HepG2 (cell line): ENCODE measurements around the gene BICDL1. TPM values are rescaled to one million over a fixed set of nuclear protein-coding genes. Genes with fewer than 3 reads are reported as not detected.

Source experiments
- CCDC6 ChIP-seq: sonication (generic); formaldehyde crosslinking; IDR thresholded peaks from 2 replicates; pipeline ENCODE4 v1.8.1; 2022; ENCODE audit warnings: mild to moderate bottlenecking, missing genetic modification reagents, moderate library complexity
- CEBPG ChIP-seq: IDR thresholded peaks from 2 replicates; pipeline ENCODE4 v1.6.1; 2016
- ESRRA ChIP-seq: sonication (generic); formaldehyde crosslinking; IDR thresholded peaks from 2 replicates; pipeline ENCODE4 v1.5.1; 2020; ENCODE audit warnings: mild to moderate bottlenecking, low read depth, missing genetic modification reagents
- FOXA3 ChIP-seq: IDR thresholded peaks from 2 replicates; pipeline ENCODE4 v1.6.1; 2016; ENCODE audit warnings: missing genetic modification reagents, missing compliant biosample characterization
- GATAD2A ChIP-seq: IDR thresholded peaks from 2 replicates; pipeline ENCODE4 v1.6.1; 2016
- NR2F6 ChIP-seq, 2 experiments: IDR thresholded peaks; 2 replicates each; pipeline ENCODE4 v1.6.1; 2016; ENCODE audit warnings: antibody characterized with exemption in 1 of 2, mild to moderate bottlenecking in 1 of 2
- POLR2AphosphoS5 ChIP-seq: IDR thresholded peaks from 2 replicates; pipeline ENCODE4 v1.6.1; 2012; ENCODE audit warnings: low read depth, low read length
- PPARG ChIP-seq: conservative IDR thresholded peaks from 2 replicates; pipeline ENCODE4 v1.6.1; 2016; ENCODE audit warnings: missing biosample characterization, missing genetic modification reagents
- RCOR2 ChIP-seq: IDR thresholded peaks from 2 replicates; pipeline ENCODE4 v1.6.1; 2016; ENCODE audit warnings: missing biosample characterization, missing genetic modification reagents
- RORA ChIP-seq: sonication (generic); formaldehyde crosslinking; IDR thresholded peaks from 2 replicates; pipeline ENCODE4 v1.5.0; 2020; ENCODE audit warnings: mild to moderate bottlenecking, missing genetic modification reagents, moderate library complexity
- SNAPC2 ChIP-seq: sonication (generic); formaldehyde crosslinking; IDR thresholded peaks from 2 replicates; pipeline ENCODE4 v1.8.1; 2022; ENCODE audit warnings: mild to moderate bottlenecking, missing genetic modification reagents
- SRSF4 ChIP-seq: fragments of 200-400 bp; formaldehyde crosslinking; IDR thresholded peaks from one replicate; pipeline ENCODE4 v1.6.1; 2018; ENCODE audit warnings: mild to moderate bottlenecking, low read depth, low read length, moderate library complexity; ENCODE audit not compliant: poor library complexity, severe bottlenecking
- SRY ChIP-seq: sonication (generic); formaldehyde crosslinking; IDR thresholded peaks from 2 replicates; pipeline ENCODE4 v1.8.0; 2022; ENCODE audit warnings: mild to moderate bottlenecking, missing genetic modification reagents
- XRCC5 ChIP-seq: fragments of 200-400 bp; formaldehyde crosslinking; optimal IDR thresholded peaks from 2 replicates; pipeline ENCODE3; 2017; ENCODE audit warnings: mild to moderate bottlenecking, low read length
- YY1 ChIP-seq: IDR thresholded peaks from 2 replicates; pipeline ENCODE4 v1.6.1; 2011; ENCODE audit warnings: low read length, low read depth, moderate library complexity, mild to moderate bottlenecking; ENCODE audit not compliant: insufficient read depth, insufficient replicate concordance
- ZNF441 ChIP-seq: sonication (generic); formaldehyde crosslinking; IDR thresholded peaks from 2 replicates; pipeline ENCODE4 v1.7.0; 2021; ENCODE audit warnings: missing genetic modification reagents, borderline replicate concordance
- ZNF446 ChIP-seq: sonication (generic); formaldehyde crosslinking; IDR thresholded peaks from 2 replicates; pipeline ENCODE4 v1.5.0; 2020; ENCODE audit warnings: mild to moderate bottlenecking, missing genetic modification reagents
- ZNF451 ChIP-seq: sonication (generic); formaldehyde crosslinking; IDR thresholded peaks from 2 replicates; pipeline ENCODE4 v1.5.0; 2020; ENCODE audit warnings: mild to moderate bottlenecking, missing genetic modification reagents
- ZNF468 ChIP-seq: sonication (generic); formaldehyde crosslinking; IDR thresholded peaks from 2 replicates; pipeline ENCODE4 v1.8.0; 2022; ENCODE audit warnings: mild to moderate bottlenecking, moderate library complexity, missing genetic modification reagents
- ZNF781 ChIP-seq: sonication (generic); formaldehyde crosslinking; IDR thresholded peaks from 2 replicates; pipeline ENCODE4 v1.5.1; 2020; ENCODE audit warnings: borderline replicate concordance, mild to moderate bottlenecking, missing genetic modification reagents; ENCODE audit errors: not compliant biosample characterization
- polyA plus RNA-seq, 8 experiments: library from polyadenylated mRNA; depleted of rRNA in 3 of 8; stranded (reverse) in 7 of 8; unstranded in 1 of 8; fragments of >200 nt; fragmentation: Illumina TruSeq in 4 of 8; extraction: Trizol in 4 of 8; gene quantifications; 2 replicates each; pipeline versions ENCODE4 v1.2.1 to v1.2.3, GENCODE V29; 2011 to 2016; ENCODE audit warnings: low read depth in 4 of 8, missing spikeins in 1 of 8, mixed read lengths in 1 of 8; ENCODE audit not compliant: insufficient read depth in 1 of 8
- total RNA-seq, 5 experiments: library from RNA; depleted of rRNA; stranded (reverse); fragments of >200 nt; fragmentation: Illumina TruSeq; extraction: Trizol; gene quantifications; 2 replicates each; pipeline ENCODE4 v1.2.3, GENCODE V29; 2016; ENCODE audit warnings: low read depth in 1 of 5
- TF ChIP-seq, protein P1 (sequence below): sonication (generic); formaldehyde crosslinking; IDR thresholded peaks from 2 replicates; pipeline ENCODE4 v1.4.0; 2020; ENCODE audit warnings: missing genetic modification reagents, borderline replicate concordance
- TF ChIP-seq, protein P2 (sequence below): sonication (generic); formaldehyde crosslinking; IDR thresholded peaks from 2 replicates; pipeline ENCODE4 v1.4.0; 2020; ENCODE audit warnings: missing genetic modification reagents
- TF ChIP-seq, protein P3 (sequence below): sonication (generic); formaldehyde crosslinking; IDR thresholded peaks from 2 replicates; pipeline ENCODE4 v1.4.0; 2020; ENCODE audit warnings: missing genetic modification reagents, mild to moderate bottlenecking, borderline replicate concordance
- TF ChIP-seq, protein P4 (sequence below): sonication (generic); formaldehyde crosslinking; IDR thresholded peaks from 2 replicates; pipeline ENCODE4 v1.5.0; 2020; ENCODE audit warnings: missing genetic modification reagents

The BICDL1 gene
- total and polyA plus RNA-seq, 2 of the 13 experiments (the other 11 are each of a cell fraction or from before 2014, with no cell fraction given) = 3.6 to 9.7 TPM

DNA sequence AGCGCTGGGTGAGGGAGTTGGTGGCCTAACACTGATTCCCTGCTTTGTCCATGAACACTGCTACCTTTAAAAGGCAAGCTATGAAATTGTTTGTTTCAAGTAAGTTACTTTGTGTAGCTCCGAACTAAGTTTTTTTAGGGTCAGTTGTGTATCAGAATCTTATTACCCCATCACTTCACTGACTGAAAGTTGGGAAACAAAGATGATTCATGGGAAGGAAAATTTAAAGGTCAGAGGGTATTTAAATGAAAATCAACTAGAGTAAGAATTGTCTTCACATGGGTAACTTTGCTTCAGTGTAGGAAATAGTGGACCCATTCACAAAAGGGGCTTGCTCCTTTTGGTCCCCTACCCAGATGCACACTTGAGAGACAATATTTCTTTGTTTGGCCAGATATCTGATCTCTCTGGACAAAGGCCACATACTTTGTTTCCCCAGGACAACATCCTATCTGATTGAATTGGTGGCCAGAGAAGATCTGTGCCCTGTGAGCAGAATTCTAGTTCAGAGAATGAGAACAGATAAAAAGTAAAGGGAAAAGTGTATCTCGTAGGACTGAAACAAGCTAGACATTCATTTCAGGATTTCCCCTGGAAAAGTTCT is 74.0 kb downstream of the BICDL1 start (continued):
- TF ChIP-seq, protein P1, sequence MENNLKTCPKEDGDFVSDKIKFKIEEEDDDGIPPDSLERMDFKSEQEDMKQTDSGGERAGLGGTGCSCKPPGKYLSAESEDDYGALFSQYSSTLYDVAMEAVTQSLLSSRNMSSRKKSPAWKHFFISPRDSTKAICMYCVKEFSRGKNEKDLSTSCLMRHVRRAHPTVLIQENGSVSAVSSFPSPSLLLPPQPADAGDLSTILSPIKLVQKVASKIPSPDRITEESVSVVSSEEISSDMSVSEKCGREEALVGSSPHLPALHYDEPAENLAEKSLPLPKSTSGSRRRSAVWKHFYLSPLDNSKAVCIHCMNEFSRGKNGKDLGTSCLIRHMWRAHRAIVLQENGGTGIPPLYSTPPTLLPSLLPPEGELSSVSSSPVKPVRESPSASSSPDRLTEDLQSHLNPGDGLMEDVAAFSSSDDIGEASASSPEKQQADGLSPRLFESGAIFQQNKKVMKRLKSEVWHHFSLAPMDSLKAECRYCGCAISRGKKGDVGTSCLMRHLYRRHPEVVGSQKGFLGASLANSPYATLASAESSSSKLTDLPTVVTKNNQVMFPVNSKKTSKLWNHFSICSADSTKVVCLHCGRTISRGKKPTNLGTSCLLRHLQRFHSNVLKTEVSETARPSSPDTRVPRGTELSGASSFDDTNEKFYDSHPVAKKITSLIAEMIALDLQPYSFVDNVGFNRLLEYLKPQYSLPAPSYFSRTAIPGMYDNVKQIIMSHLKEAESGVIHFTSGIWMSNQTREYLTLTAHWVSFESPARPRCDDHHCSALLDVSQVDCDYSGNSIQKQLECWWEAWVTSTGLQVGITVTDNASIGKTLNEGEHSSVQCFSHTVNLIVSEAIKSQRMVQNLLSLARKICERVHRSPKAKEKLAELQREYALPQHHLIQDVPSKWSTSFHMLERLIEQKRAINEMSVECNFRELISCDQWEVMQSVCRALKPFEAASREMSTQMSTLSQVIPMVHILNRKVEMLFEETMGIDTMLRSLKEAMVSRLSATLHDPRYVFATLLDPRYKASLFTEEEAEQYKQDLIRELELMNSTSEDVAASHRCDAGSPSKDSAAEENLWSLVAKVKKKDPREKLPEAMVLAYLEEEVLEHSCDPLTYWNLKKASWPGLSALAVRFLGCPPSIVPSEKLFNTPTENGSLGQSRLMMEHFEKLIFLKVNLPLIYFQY = no peak
- TF ChIP-seq ESRRA = no peak
- no peak for TF ChIP-seq SRSF4
- no peak for TF ChIP-seq GATAD2A (CRISPR knock-in tag)
- 0 out of 2 replicates have a peak, but pooled peaks have one; percentile 16 for TF ChIP-seq CEBPG
- TF ChIP-seq, protein P2, sequence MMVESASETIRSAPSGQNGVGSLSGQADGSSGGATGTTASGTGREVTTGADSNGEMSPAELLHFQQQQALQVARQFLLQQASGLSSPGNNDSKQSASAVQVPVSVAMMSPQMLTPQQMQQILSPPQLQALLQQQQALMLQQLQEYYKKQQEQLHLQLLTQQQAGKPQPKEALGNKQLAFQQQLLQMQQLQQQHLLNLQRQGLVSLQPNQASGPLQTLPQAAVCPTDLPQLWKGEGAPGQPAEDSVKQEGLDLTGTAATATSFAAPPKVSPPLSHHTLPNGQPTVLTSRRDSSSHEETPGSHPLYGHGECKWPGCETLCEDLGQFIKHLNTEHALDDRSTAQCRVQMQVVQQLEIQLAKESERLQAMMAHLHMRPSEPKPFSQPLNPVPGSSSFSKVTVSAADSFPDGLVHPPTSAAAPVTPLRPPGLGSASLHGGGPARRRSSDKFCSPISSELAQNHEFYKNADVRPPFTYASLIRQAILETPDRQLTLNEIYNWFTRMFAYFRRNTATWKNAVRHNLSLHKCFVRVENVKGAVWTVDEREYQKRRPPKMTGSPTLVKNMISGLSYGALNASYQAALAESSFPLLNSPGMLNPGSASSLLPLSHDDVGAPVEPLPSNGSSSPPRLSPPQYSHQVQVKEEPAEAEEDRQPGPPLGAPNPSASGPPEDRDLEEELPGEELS (CRISPR knock-in tag) = peak; percentile 26; the same call in 1 of the 2 replicates
- TF ChIP-seq, protein P3, sequence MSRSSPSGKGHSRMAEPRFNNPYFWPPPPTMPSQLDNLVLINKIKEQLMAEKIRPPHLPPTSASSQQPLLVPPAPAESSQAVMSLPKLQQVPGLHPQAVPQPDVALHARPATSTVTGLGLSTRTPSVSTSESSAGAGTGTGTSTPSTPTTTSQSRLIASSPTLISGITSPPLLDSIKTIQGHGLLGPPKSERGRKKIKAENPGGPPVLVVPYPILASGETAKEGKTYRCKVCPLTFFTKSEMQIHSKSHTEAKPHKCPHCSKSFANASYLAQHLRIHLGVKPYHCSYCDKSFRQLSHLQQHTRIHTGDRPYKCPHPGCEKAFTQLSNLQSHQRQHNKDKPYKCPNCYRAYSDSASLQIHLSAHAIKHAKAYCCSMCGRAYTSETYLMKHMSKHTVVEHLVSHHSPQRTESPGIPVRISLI (CRISPR knock-in tag) = no peak
- no peak for TF ChIP-seq YY1
- TF ChIP-seq SRY (CRISPR knock-in tag) = no peak
- TF ChIP-seq NR2F6 (IDR thresholded peaks at IDR 0.05) = peak; percentile 59
- peak; percentile 52 for TF ChIP-seq NR2F6 (CRISPR knock-in tag; IDR thresholded peaks at IDR 0.05)
- no peak for TF ChIP-seq RORA
- no peak for TF ChIP-seq SNAPC2 (CRISPR knock-in tag)
- TF ChIP-seq ZNF446 (CRISPR knock-in tag) = no peak
- TF ChIP-seq ZNF441 (CRISPR knock-in tag) = no peak
- 0 out of 2 replicates have a peak, but pooled peaks have one; percentile 9 for TF ChIP-seq PPARG
- TF ChIP-seq ZNF781 (CRISPR knock-in tag) = no peak
- TF ChIP-seq ZNF468 (CRISPR knock-in tag) = no peak
- TF ChIP-seq RCOR2 (CRISPR knock-in tag) = no peak
- TF ChIP-seq XRCC5 = no peak
- TF ChIP-seq ZNF451 (CRISPR knock-in tag) = no peak
- peak; percentile 23; the same call in 1 of the 2 replicates for TF ChIP-seq FOXA3
- TF ChIP-seq, protein P4, sequence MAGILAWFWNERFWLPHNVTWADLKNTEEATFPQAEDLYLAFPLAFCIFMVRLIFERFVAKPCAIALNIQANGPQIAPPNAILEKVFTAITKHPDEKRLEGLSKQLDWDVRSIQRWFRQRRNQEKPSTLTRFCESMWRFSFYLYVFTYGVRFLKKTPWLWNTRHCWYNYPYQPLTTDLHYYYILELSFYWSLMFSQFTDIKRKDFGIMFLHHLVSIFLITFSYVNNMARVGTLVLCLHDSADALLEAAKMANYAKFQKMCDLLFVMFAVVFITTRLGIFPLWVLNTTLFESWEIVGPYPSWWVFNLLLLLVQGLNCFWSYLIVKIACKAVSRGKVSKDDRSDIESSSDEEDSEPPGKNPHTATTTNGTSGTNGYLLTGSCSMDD = no peak
- TF ChIP-seq POLR2AphosphoS5 = no peak
- no peak for TF ChIP-seq CCDC6 (CRISPR knock-in tag)
